ENCODE results near the gene NRG2.

Gene NRG2

GRCh38 chr5:139856714-139857113 is 186.4 kb downstream of the NRG2 start:
- no peak for DNase-seq (ENCODE audit: low spot score)

GRCh38 chr5:139855946-139856540 is 187.1 kb downstream of the NRG2 start:
- DNase-seq (ENCODE audit: low spot score), result no peak

GRCh38 chr5:139855451-139855850 is 187.6 kb downstream of the NRG2 start:
- no peak for DNase-seq (ENCODE audit: low spot score)

GRCh38 chr5:139854953-139855352 is 188.1 kb downstream of the NRG2 start:
- DNase-seq (ENCODE audit: low spot score), result no peak

- no peak for DNase-seq (ENCODE audit: low spot score)
These were observed 189.0 kb downstream of the NRG2 start for GRCh38 chr5:139854029-139854605.

GRCh38 chr5:139852696-139853095 is 190.4 kb downstream of the NRG2 start:
- DNase-seq (ENCODE audit: low spot score), result no peak

GRCh38 chr5:139851558-139851957 is 191.5 kb downstream of the NRG2 start:
- no peak for DNase-seq (ENCODE audit: low spot score)

GRCh38 chr5:139850423-139851016 is 192.6 kb downstream of the NRG2 start:
- DNase-seq (ENCODE audit: low spot score), result no peak

GRCh38 chr5:139849942-139850341 is 193.2 kb downstream of the NRG2 start:
- DNase-seq (ENCODE audit: low spot score), result no peak

GRCh38 chr5:139849501-139849900 is 193.6 kb downstream of the NRG2 start:
- no peak for DNase-seq (ENCODE audit: low spot score)

GRCh38 chr5:139848508-139849100 is 194.5 kb downstream of the NRG2 start:
- no peak for DNase-seq (ENCODE audit: low spot score)

- peak; percentile 37 for DNase-seq (ENCODE audit: low spot score)
These were observed 195.2 kb downstream of the NRG2 start for GRCh38 chr5:139847790-139848507.

- DNase-seq (ENCODE audit: low spot score), result no peak
These were observed 196.0 kb downstream of the NRG2 start for GRCh38 chr5:139847091-139847490.

- no peak for DNase-seq (ENCODE audit: low spot score)
These were observed 197.0 kb downstream of the NRG2 start for GRCh38 chr5:139845846-139846681.

- peak; percentile 67 for DNase-seq (ENCODE audit: low spot score)
These were observed 198.5 kb downstream of the NRG2 start for GRCh38 chr5:139844472-139845145.

GRCh38 chr5:139843991-139844390 is 199.1 kb downstream of the NRG2 start:
- no peak for DNase-seq (ENCODE audit: low spot score)

- DNase-seq (ENCODE audit: low spot score), result no peak
These were observed 200.8 kb downstream of the NRG2 start for GRCh38 chr5:139842321-139842720.

GRCh38 chr5:139841549-139841948 is 201.6 kb downstream of the NRG2 start:
- no peak for DNase-seq (ENCODE audit: low spot score)

- DNase-seq (ENCODE audit: low spot score), result no peak
These were observed 203.2 kb downstream of the NRG2 start for GRCh38 chr5:139839918-139840317.

- no peak for DNase-seq (ENCODE audit: low spot score)
These were observed 203.8 kb downstream of the NRG2 start for GRCh38 chr5:139839232-139839815.
